ENCODE data around the gene HDAC2. TPM values are rescaled to one million over a fixed set of nuclear protein-coding genes. Genes with fewer than 3 reads are reported as not detected.

HDAC2 gene
- total and polyA plus RNA-seq, 2 donors (not counting 3 experiments of a cell fraction or from before 2014, with no cell fraction given): 121 to 142 TPM

GRCh38 chr6:113960795-113961194, 10.2 kb downstream of the HDAC2 start:
- POLR2A ChIA-PET: no interaction called here
- FAIRE-seq (no peak), DNase-seq (ENCODE audit: low read depth, low spot score) (no peak)
- H3K4me3 ChIP-seq (replicated peaks in 1 of 3; ENCODE audit: insufficient read depth in 1 of 3, low read depth in 1 of 3, low read length in 3 of 3): no peak overlapping the region
- no peaks in the 10 kb centered on the region for H3K27me3 ChIP-seq (ENCODE audit: control insufficient read depth in 2 of 2, insufficient read depth in 2 of 2, low read length in 2 of 2)
- no peak for TF ChIP-seq FOS (IDR thresholded peaks at IDR 0.05; ENCODE audit: borderline replicate concordance, insufficient read depth, low read length)
- no peak for TF ChIP-seq EZH2 (IDR thresholded peaks at IDR 0.05; ENCODE audit: borderline replicate concordance, low read depth, low read length, severe bottlenecking)
- TF ChIP-seq POLR2A (IDR thresholded peaks at IDR 0.05; ENCODE audit: low read depth, low read length): no peak
- no peak for TF ChIP-seq JUN (IDR thresholded peaks at IDR 0.05; ENCODE audit: borderline replicate concordance, insufficient read depth, insufficient read length, low read depth)
- TF ChIP-seq POLR2AphosphoS5 (IDR thresholded peaks at IDR 0.05; ENCODE audit: insufficient read depth, low read depth, low read length): no peak
- no peak for TF ChIP-seq MAX (IDR thresholded peaks at IDR 0.05; ENCODE audit: insufficient read depth, insufficient read length)
- no peak for TF ChIP-seq CTCF (IDR thresholded peaks at IDR 0.05; ENCODE audit: extremely low read depth in 1 of 2, insufficient read depth in 1 of 2, low read depth in 1 of 2, low read length in 2 of 2)
- no peak for TF ChIP-seq MYC (IDR thresholded peaks at IDR 0.05; ENCODE audit: low read depth, low read length)
- no peak for TF ChIP-seq GATA2 (IDR thresholded peaks at IDR 0.05; ENCODE audit: insufficient read depth, insufficient read length, low read depth, low read length)
- no TSS peak for BruUV-seq (replicated peaks)
- H3K4me1 ChIP-seq (ENCODE audit: control insufficient read depth, extremely low read depth, insufficient read depth, low read length): no peaks in the 10 kb centered on the region
- dilution Hi-C loops (cut with MboI; ENCODE audit: extremely low pct_ligation_motif_present, low sequenced_read_pairs) (no loop called here), intact Hi-C loops (cut with micrococcal nuclease) (no loop called here)
- H3K9ac ChIP-seq (replicated peaks; ENCODE audit: extremely low read depth, insufficient read depth, low read length): no peak overlapping the region
- no peak overlapping the region for H2AFZ ChIP-seq (ENCODE audit: low read depth, low read length)
- H3K9me1 ChIP-seq (replicated peaks; ENCODE audit: control insufficient read depth, extremely low read depth, insufficient read depth, low read length): peaks cover 2% of the 10 kb centered on the region
- H3K4me2 ChIP-seq (ENCODE audit: insufficient read depth, low read length): no peak overlapping the region
- H3K79me2 ChIP-seq (ENCODE audit: control insufficient read depth, insufficient read depth, low read length): peaks cover 87% of the 10 kb centered on the region
- H3K36me3 ChIP-seq (ENCODE audit: control insufficient read depth in 2 of 2, extremely low read depth in 1 of 2, insufficient read depth in 2 of 2, low read length in 2 of 2): peaks cover 0 to 7% of the 10 kb centered on the region in 2 experiments
- no peak overlapping the region for H3K27ac ChIP-seq (ENCODE audit: insufficient read depth, low read depth, low read length)
- CTCF ChIA-PET: no interaction called here
- H4K20me1 ChIP-seq (replicated peaks; ENCODE audit: control insufficient read depth, extremely low read depth, insufficient read depth, low read length): peaks cover 30% of the 10 kb centered on the region
- H3K9me3 ChIP-seq (replicated peaks; ENCODE audit: control insufficient read depth, insufficient read depth, low read length): no peaks in the 10 kb centered on the region

Data from endothelial cell of umbilical vein (primary cell).